ACHN (cell line): Measurements from ENCODE around the gene RAMACL.
A peak's percentile ranks its signal among the peaks of the same experiment; 100 is the strongest.

Experiments
- DNase-seq: peaks from one replicate; pipeline ENCODE4 v3.0.0-alpha.2; 2015
- in situ Hi-C: cut with HindIII; loops from 2 replicates; pipeline ENCODE4 v1.10.0; 2017; ENCODE audit warnings: low sequenced_read_pairs, low pct_ligation_motif_present, low pct_unique_long_range_greater_than_20kb

RAMACL gene

GRCh38 chr6:166565084-166565967 lies 21.2 kb downstream of the RAMACL start:
- in situ Hi-C loops = no loop called here
- DNase-seq = no peak

- in situ Hi-C loops = no loop called here
- no peak for DNase-seq
These were observed 22.7 kb downstream of the RAMACL start for GRCh38 chr6:166563805-166564204.

DNA sequence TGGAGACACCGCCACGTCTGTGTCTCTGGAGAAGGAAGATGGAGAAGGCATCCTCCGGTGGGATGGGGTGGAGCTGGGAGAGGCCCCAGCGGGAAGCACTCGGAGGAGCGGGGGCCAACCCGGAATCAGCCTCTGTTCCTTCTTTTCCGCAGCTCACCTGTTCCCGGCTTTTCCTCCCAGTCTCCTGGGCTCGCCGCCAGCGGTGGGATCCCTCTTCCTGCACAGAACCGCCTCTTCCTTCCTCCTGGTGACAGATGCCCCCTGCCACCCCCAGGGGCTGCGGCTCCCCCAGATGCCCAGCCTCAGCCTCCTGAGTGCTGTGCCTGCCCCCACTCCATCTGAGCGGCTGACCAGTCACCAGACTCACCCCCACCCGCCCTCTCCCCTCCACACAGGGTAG lies 23.3 kb downstream of the RAMACL start:
- in situ Hi-C loops = no loop called here
- DNase-seq = no peak

DNA sequence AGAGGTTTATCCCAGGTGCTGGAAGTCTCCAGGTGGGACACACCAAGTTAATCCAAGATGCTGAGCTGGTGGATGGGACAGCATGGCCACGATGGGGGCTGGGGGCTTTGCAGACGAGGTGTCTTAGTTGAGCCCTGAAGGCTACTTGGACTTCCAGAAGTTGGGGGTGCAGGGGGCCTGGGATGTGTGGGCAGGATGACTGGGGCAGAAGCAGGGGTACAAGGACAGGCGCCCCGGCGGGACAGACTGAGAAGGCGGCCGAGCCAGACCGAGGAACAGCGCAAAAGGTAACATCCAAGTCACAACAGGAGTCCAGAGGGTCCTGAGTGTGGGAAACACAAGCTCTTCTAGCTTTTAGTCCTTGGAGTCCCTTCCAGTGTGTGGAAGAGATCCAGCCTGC lies 23.8 kb downstream of the RAMACL start:
- no peak for DNase-seq
- in situ Hi-C loops = no loop called here

GRCh38 chr6:166561771-166562359 lies 24.6 kb downstream of the RAMACL start:
- DNase-seq = no peak
- in situ Hi-C loops = no loop called here

DNA sequence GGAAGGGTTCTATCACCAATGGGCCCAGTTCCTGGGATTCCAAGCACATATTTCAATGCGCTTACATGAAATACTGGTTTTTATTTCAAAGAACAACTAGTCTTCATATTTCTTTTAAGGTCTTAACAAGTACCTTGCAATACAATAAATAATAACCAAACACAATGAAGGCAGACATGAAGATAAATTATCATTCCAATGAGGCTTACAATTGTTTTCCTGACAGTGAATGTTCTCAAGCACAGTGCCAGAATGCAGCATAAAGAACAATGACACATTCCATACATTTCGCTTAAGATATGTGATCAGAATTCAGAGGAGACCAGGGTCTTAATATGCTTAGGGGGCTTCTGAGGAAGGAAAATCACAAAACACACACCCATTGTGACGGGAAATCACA lies 26.3 kb downstream of the RAMACL start:
- DNase-seq = no peak
- in situ Hi-C loops = no loop called here

GRCh38 chr6:166559662-166560061 lies 26.8 kb downstream of the RAMACL start:
- DNase-seq = no peak
- in situ Hi-C loops = no loop called here

DNA sequence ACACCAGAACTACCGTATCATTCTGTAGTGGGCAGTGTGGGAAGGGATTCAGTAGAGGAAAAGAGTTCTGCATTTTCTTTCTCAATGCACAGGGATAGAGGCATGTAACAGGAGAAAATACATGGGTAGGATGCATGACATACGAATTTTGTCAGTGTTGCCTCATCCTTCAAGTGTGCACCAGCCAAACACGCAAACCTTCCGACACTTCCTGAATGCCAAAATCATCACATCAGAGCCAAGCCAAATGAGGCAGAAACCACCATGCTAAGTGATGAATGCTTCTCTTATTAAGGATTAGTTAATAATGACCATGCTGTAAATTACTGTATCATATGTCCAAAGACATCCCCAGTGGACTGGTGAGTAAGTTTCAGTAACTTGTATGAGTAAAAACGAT lies 27.3 kb downstream of the RAMACL start:
- DNase-seq = no peak
- in situ Hi-C loops = no loop called here

GRCh38 chr6:166558156-166559005 lies 28.1 kb downstream of the RAMACL start:
- in situ Hi-C loops = no loop called here

DNA sequence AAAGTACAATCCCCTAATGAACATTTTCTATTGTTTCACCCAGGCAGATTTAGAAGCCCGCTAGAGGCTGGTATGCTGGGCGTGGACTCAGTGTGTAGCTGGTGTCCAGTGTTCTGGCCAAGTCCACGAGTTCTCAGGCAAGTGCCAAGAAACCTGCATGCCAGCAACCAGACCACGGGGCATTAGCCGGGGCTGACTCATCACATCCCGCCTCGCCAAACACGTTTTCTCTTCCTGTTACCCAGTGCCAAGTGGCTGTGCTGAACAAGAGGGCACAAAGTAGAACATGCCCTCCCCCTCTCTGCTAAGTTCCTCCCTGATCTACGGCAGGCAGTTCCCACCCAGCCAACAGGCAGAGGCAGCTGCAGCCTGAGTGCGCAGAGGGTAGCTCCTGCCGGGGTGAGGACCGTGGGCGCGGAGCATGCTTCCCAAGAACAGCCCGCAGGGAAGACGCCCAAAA lies 29.6 kb downstream of the RAMACL start:
- in situ Hi-C loops = no loop called here
- DNase-seq = peak; percentile 95

More at GRCh38 chr6:166558156-166559005, 28.1 kb downstream of the RAMACL start:
- DNase-seq = no peak

GRCh38 chr6:166556336-166556735 lies 30.1 kb downstream of the RAMACL start:
- in situ Hi-C loops = no loop called here
- DNase-seq = no peak

- in situ Hi-C loops = no loop called here
These were observed 31.4 kb downstream of the RAMACL start for GRCh38 chr6:166555086-166555485.

DNA sequence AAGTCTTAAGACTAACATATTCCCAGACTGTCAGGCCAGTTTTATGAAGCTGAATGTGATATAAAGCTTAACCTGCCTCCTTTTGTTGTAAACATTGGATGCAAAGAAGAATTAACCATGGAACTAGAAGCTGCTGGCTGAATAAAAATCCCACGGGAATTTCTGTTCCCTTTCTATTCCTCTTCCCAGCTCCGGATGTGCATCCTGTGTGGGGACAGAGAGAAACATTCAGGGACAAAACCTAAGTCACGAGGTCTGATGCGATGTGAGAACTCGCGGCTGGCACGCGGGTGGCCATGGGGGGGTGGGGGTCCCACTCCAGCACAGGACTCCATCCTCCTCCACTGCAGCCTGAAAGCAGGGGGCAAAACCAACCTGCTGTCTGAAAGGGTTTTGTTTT lies 32.2 kb downstream of the RAMACL start:
- DNase-seq = no peak
- in situ Hi-C loops = no loop called here

More at GRCh38 chr6:166555086-166555485, 31.4 kb downstream of the RAMACL start:
- DNase-seq = no peak

DNA sequence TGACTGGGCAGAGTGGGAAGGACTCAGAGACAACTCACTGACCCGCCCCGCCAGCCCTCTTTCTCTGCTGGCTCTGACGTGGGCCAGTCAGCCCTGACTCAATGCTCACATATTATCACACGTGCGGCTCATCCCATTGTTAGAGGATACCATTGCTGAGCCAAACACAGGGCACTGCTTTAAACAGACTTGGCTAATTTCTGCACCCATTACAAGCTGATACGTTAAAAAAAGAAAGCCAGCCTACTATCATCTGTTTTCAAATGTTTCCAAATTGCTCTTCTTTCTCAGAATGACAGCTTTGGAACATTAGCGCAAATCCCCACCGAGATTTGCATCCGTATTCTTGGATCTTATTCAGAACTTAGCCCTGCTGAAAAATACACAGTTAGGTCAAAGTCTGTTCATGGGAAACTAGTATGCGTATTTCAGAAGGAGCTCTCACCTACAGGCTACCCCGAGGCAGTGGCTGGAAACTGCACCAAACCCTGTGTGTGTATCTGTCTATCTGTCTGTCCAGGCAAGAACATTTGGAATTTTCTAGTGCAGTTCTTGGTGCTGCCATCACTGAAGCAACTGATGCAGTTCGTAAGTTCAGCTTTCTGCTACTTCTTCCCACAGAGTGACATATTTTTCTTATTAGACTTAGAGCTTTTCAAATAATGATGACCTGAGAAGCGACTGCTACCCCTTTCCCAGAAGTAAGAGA lies 32.8 kb downstream of the RAMACL start:
- in situ Hi-C loops = no loop called here
- no peak for DNase-seq

GRCh38 chr6:166552600-166552999 lies 33.9 kb downstream of the RAMACL start:
- in situ Hi-C loops = no loop called here
- DNase-seq = no peak

GRCh38 chr6:166551754-166552495 lies 34.6 kb downstream of the RAMACL start:
- DNase-seq = no peak
- in situ Hi-C loops = no loop called here

DNA sequence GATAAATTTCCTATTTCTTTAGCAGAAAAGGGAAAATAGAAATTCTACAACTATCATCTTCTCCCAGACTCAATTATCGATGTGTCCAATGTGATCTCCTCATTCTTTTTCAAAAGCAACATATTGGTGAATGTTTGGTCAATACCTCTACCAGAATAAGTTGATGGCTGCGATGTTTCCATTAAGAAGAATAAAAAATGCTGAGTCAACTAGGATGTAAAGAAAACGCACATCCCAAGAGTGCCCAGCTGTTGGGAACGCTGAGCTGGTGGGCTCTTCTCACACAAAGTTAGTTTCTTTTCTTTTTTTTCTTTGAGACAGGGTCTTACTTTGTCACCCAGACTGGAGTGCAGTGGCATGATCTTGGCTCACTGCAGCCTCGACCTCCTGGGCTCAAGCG lies 39.8 kb downstream of the RAMACL start:
- in situ Hi-C loops = no loop called here
- no peak for DNase-seq
